Endothelial cell of umbilical vein (primary cell): ENCODE measurements around the gene TAF11L13. TPM values are rescaled to one million over a fixed set of nuclear protein-coding genes. Genes with fewer than 3 reads are reported as not detected.
"Not testable (repeated sequence)": the region's sequence is repeated elsewhere in the genome, so short reads cannot be mapped to it uniquely, and the experiment has no call there.

ENCODE experiments used
- BruUV-seq: library from RNA; stranded (reverse); fragments of 400-500 nt; replicated peaks from 2 replicates; lab custom pipeline; 2021; lab: Mats Ljungman, UMichigan
- CTCF ChIA-PET: fragments of 300-600, 350-600 bp; sonication (Branson Sonifier 250); formaldehyde crosslinking; loops from one replicate; lab custom pipeline; 2021; ENCODE audit warnings: antibody characterized with exemption, inconsistent platforms; lab: Charles Lee
- POLR2A ChIA-PET: fragments of 300-600, 350-600 bp; sonication (Branson Sonifier 250); formaldehyde crosslinking; loops from one replicate; lab custom pipeline; 2021; ENCODE audit warnings: antibody characterized with exemption, inconsistent platforms; lab: Charles Lee
- DNase-seq: peaks from one replicate; pipeline ENCODE4 v3.0.0-alpha.2; 2011; ENCODE audit warnings: low read depth, low spot score
- FAIRE-seq: peaks from 2 replicates; lab custom pipeline; 2011; peaks lifted over from hg19 to GRCh38; lab: Jason Lieb, UNC
- H2AFZ ChIP-seq: 2 replicates; pipeline ENCODE4 v1.6.0; 2012; ENCODE audit warnings: low read depth, low read length, control low read depth, inconsistent platforms
- H3K27ac ChIP-seq: 2 replicates; pipeline ENCODE4 v1.5.1; 2011; ENCODE audit warnings: low read depth, mild to moderate bottlenecking, control low read depth, low read length, moderate library complexity; ENCODE audit not compliant: insufficient read depth
- H3K27me3 ChIP-seq, 2 experiments: 2 replicates each; pipeline versions ENCODE4 v1.6.0 to v1.6.1; 2011; ENCODE audit warnings: low read length in 2 of 2, mixed read lengths in 1 of 2; ENCODE audit not compliant: control insufficient read depth in 2 of 2, insufficient read depth in 2 of 2
- H3K36me3 ChIP-seq, 2 experiments: 2 replicates in 1 of 2; 3 replicates in 1 of 2; pipeline ENCODE4 v1.5.1; 2011; ENCODE audit warnings: low read length in 2 of 2, mild to moderate bottlenecking in 1 of 2, moderate library complexity in 1 of 2; ENCODE audit not compliant: control insufficient read depth in 2 of 2, insufficient read depth in 2 of 2; ENCODE audit errors: extremely low read depth in 1 of 2
- H3K4me1 ChIP-seq: 3 replicates; pipeline ENCODE4 v1.5.1; 2011; ENCODE audit warnings: mild to moderate bottlenecking, low read length; ENCODE audit not compliant: control insufficient read depth, insufficient read depth; ENCODE audit errors: extremely low read depth
- H3K4me2 ChIP-seq: 2 replicates; pipeline ENCODE4 v1.6.1; 2011; ENCODE audit warnings: low read length, control low read depth, mixed read lengths; ENCODE audit not compliant: insufficient read depth
- H3K4me3 ChIP-seq, 3 experiments: fragments of 200-600 bp in 1 of 3; sonication (generic), shearing (Covaris generic) in 1 of 3; replicated peaks in 1 of 3; 2 replicates each; pipeline ENCODE4 v1.5.1; 2011 to 2016; ENCODE audit warnings: control low read depth in 3 of 3, low read length in 3 of 3, mild to moderate bottlenecking in 2 of 3, inconsistent platforms in 1 of 3, low read depth in 1 of 3, moderate library complexity in 1 of 3; ENCODE audit not compliant: insufficient read depth in 1 of 3
- H3K79me2 ChIP-seq: 2 replicates; pipeline ENCODE4 v1.6.0; 2012; ENCODE audit warnings: low read length, inconsistent platforms; ENCODE audit not compliant: control insufficient read depth, insufficient read depth
- H3K9ac ChIP-seq: replicated peaks from 2 replicates; pipeline ENCODE3; 2011; ENCODE audit warnings: low read length, control low read depth; ENCODE audit not compliant: insufficient read depth; ENCODE audit errors: extremely low read depth
- H3K9me1 ChIP-seq: replicated peaks from 3 replicates; pipeline ENCODE4 v1.6.0; 2011; ENCODE audit warnings: mild to moderate bottlenecking, low read length; ENCODE audit not compliant: control insufficient read depth, insufficient read depth; ENCODE audit errors: extremely low read depth
- H3K9me3 ChIP-seq: replicated peaks from 2 replicates; pipeline ENCODE4 v1.5.1; 2012; ENCODE audit warnings: low read length, inconsistent platforms; ENCODE audit not compliant: control insufficient read depth, insufficient read depth
- H4K20me1 ChIP-seq: replicated peaks from 2 replicates; pipeline ENCODE3; 2011; ENCODE audit warnings: mild to moderate bottlenecking, low read length; ENCODE audit not compliant: control insufficient read depth, insufficient read depth; ENCODE audit errors: extremely low read depth
- CTCF ChIP-seq, 2 donors: IDR thresholded peaks; 1 replicate in 1 of 2; 2 replicates in 1 of 2; pipeline ENCODE4 v1.5.1; 2011; ENCODE audit warnings: low read length in 2 of 2, mild to moderate bottlenecking in 2 of 2, moderate library complexity in 2 of 2, control low read depth in 1 of 2, inconsistent platforms in 1 of 2, low read depth in 1 of 2; ENCODE audit not compliant: insufficient read depth in 1 of 2; ENCODE audit errors: extremely low read depth in 1 of 2
- EZH2 ChIP-seq: IDR thresholded peaks from 2 replicates; pipeline ENCODE4 v1.6.1; 2012; ENCODE audit warnings: borderline replicate concordance, low read depth, mild to moderate bottlenecking, moderate library complexity, low read length, inconsistent platforms; ENCODE audit not compliant: severe bottlenecking
- FOS ChIP-seq: IDR thresholded peaks from 2 replicates; pipeline ENCODE4 v1.6.1; 2011; ENCODE audit warnings: mild to moderate bottlenecking, low read length, moderate library complexity, borderline replicate concordance; ENCODE audit not compliant: insufficient read depth
- GATA2 ChIP-seq: IDR thresholded peaks from 2 replicates; pipeline ENCODE4 v1.7.0; 2011; ENCODE audit warnings: low read depth, mild to moderate bottlenecking, moderate library complexity, mixed read lengths, low read length; ENCODE audit not compliant: insufficient read length, insufficient read depth
- JUN ChIP-seq: IDR thresholded peaks from 2 replicates; pipeline ENCODE4 v1.6.1; 2011; ENCODE audit warnings: borderline replicate concordance, low read depth; ENCODE audit not compliant: insufficient read length, insufficient read depth
- MAX ChIP-seq: IDR thresholded peaks from 2 replicates; pipeline ENCODE4 v1.6.1; 2011; ENCODE audit not compliant: insufficient read depth, insufficient read length
- MYC ChIP-seq: IDR thresholded peaks from one replicate; pipeline ENCODE4 v1.6.1; 2011; ENCODE audit warnings: mild to moderate bottlenecking, low read depth, low read length
- POLR2A ChIP-seq: IDR thresholded peaks from 2 replicates; pipeline ENCODE4 v1.6.1; 2012; ENCODE audit warnings: low read depth, mild to moderate bottlenecking, control low read depth, low read length
- POLR2AphosphoS5 ChIP-seq: IDR thresholded peaks from 2 replicates; pipeline ENCODE4 v1.6.1; 2012; ENCODE audit warnings: low read depth, mild to moderate bottlenecking, control low read depth, low read length, moderate library complexity; ENCODE audit not compliant: insufficient read depth
- dilution Hi-C: fragments of 300-500 bp; cut with MboI; formaldehyde crosslinking; loops from one replicate; pipeline ENCODE4 v1.15.0; 2019; ENCODE audit warnings: low sequenced_read_pairs; ENCODE audit not compliant: extremely low pct_ligation_motif_present
- intact Hi-C: fragments of 100-400 bp; cut with micrococcal nuclease; formaldehyde crosslinking; loops from one replicate; pipeline ENCODE4 v1.10.0; 2022
- polyA plus RNA-seq, 4 experiments: library from polyadenylated mRNA; depleted of rRNA in 3 of 4; stranded (reverse) in 3 of 4; unstranded in 1 of 4; fragments of >200 nt; gene quantifications; 2 replicates each; pipeline versions ENCODE4 v1.2.1 to v1.2.3, GENCODE V29; 2011 to 2012; ENCODE audit warnings: missing spikeins in 1 of 4
- total RNA-seq: library from RNA; stranded (reverse); gene quantifications from 2 replicates; pipeline ENCODE4 v1.2.3, GENCODE V29; 2021

TAF11L13 gene
- total and polyA plus RNA-seq, 2 donors (not counting 3 experiments of a cell fraction or from before 2014, with no cell fraction given): not detected

- intact Hi-C loops, H3K4me1 ChIP-seq, H3K4me2 ChIP-seq, H4K20me1 ChIP-seq, H3K9ac ChIP-seq, CTCF ChIA-PET, H3K79me2 ChIP-seq, FAIRE-seq, H3K4me3 ChIP-seq, BruUV-seq, H3K9me3 ChIP-seq, H3K9me1 ChIP-seq, H2AFZ ChIP-seq, H3K36me3 ChIP-seq, H3K27ac ChIP-seq, H3K27me3 ChIP-seq, DNase-seq, dilution Hi-C loops, POLR2A ChIA-PET: not testable (repeated sequence)
Measured at GRCh38 chr5:17597728-17598127, 34.2 kb upstream of the TAF11L13 start, which contains the start of gene TAF11L10. Gene TAF11L10, minus strand, starts transcription at chr5:17597828.

- H3K4me3 ChIP-seq, H3K27me3 ChIP-seq, H3K4me2 ChIP-seq, POLR2A ChIA-PET, intact Hi-C loops, dilution Hi-C loops, H2AFZ ChIP-seq, DNase-seq, H3K36me3 ChIP-seq, H3K9ac ChIP-seq, BruUV-seq, FAIRE-seq, H3K27ac ChIP-seq, H3K4me1 ChIP-seq, H3K9me3 ChIP-seq, H3K79me2 ChIP-seq, H4K20me1 ChIP-seq, H3K9me1 ChIP-seq, CTCF ChIA-PET: not testable (repeated sequence)
Measured at GRCh38 chr5:17603880-17604279, 28.0 kb upstream of the TAF11L13 start, which contains the start of gene TAF11L11. Gene TAF11L11, plus strand, starts transcription at chr5:17604183.

- FAIRE-seq (no peak), DNase-seq (no peak)
- H3K9ac ChIP-seq: no peak overlapping the region
- CTCF ChIA-PET: no interaction called here
- H3K27ac ChIP-seq: no peak overlapping the region
- no peak overlapping the region for H3K4me2 ChIP-seq
- TF ChIP-seq FOS (no peak), JUN (no peak), MAX (no peak), POLR2A (no peak), GATA2 (no peak), EZH2 (no peak), CTCF (IDR thresholded peaks at IDR 0.05; ENCODE audit: extremely low read depth in 1 of 2, insufficient read depth in 1 of 2, low read depth in 1 of 2, low read length in 2 of 2) (no peak), POLR2AphosphoS5 (no peak), MYC (no peak)
- intact Hi-C loops (no loop called here), dilution Hi-C loops (no loop called here)
- no peaks in the 10 kb centered on the region for H3K4me1 ChIP-seq
- no peak overlapping the region for H2AFZ ChIP-seq
- BruUV-seq: no TSS peak
- no peaks in the 10 kb centered on the region for H3K9me3 ChIP-seq
- H3K4me3 ChIP-seq: no peak overlapping the region
- H4K20me1 ChIP-seq: no peaks in the 10 kb centered on the region
- H3K79me2 ChIP-seq: no peaks in the 10 kb centered on the region
- no peaks in the 10 kb centered on the region for H3K27me3 ChIP-seq
- no peaks in the 10 kb centered on the region for H3K9me1 ChIP-seq
- no peaks in the 10 kb centered on the region for H3K36me3 ChIP-seq
- POLR2A ChIA-PET: no interaction called here
Measured at GRCh38 chr5:17604951-17605350, 26.9 kb upstream of the TAF11L13 start.
